Measurements from ENCODE around the gene PHACTR4.
"Not testable (repeated sequence)": the region's sequence is repeated elsewhere in the genome, so short reads cannot be mapped to it uniquely, and the experiment has no call there.

The PHACTR4 gene

GRCh38 chr1:28358716-28359115, 10.8 kb upstream of the PHACTR4 start:
- Histone ChIP-seq H3K18ac (ENCODE audit: low read length) (no peak overlapping the region), H2BK120ac (ENCODE audit: low read depth, low read length) (no peak overlapping the region), H3K4me1 (ENCODE audit: control insufficient read depth, low read depth, low read length) (no peaks in the 10 kb centered on the region), H3K4me3 (ENCODE audit: low read length) (no peak overlapping the region), H3K27me3 (ENCODE audit: insufficient read depth, low read length, poor library complexity) (no peaks in the 10 kb centered on the region), H3K56ac (ENCODE audit: low read length) (no peak overlapping the region), H2BK5ac (ENCODE audit: low read length) (no peak overlapping the region), H3K9ac (ENCODE audit: low read length) (no peak overlapping the region), H3K4ac (ENCODE audit: low read depth, low read length) (no peak overlapping the region), H4K8ac (ENCODE audit: low read depth, low read length) (no peak overlapping the region), H2BK15ac (replicated peaks; ENCODE audit: low read depth) (no peak overlapping the region), H3K27ac (ENCODE audit: low read depth, low read length) (no peak overlapping the region), H2AK5ac (ENCODE audit: low read length) (no peak overlapping the region), H3K79me2 (ENCODE audit: control insufficient read depth, insufficient read depth, low read length) (no peaks in the 10 kb centered on the region), H3K79me1 (ENCODE audit: low read length) (no peaks in the 10 kb centered on the region), H4K5ac (ENCODE audit: low read length) (no peak overlapping the region), H3K4me2 (ENCODE audit: low read length) (no peak overlapping the region), H3K36me3 (ENCODE audit: control insufficient read depth, insufficient read depth, low read length) (no peaks in the 10 kb centered on the region), H3K23ac (ENCODE audit: low read length) (no peak overlapping the region)
- no CpG with 5 or more reads among the region's 3 CpGs for WGBS (ENCODE audit: extremely low coverage, insufficient coverage, low lambda C conversion rate)
- no peak for DNase-seq

GRCh38 chr1:28359592-28360239, 9.8 kb upstream of the PHACTR4 start:
- H4K5ac ChIP-seq (ENCODE audit: low read length) = no peak overlapping the region
- H3K9ac ChIP-seq (ENCODE audit: low read length) = no peak overlapping the region
- no peak overlapping the region for H2AK5ac ChIP-seq (ENCODE audit: low read length)
- H3K4me2 ChIP-seq (ENCODE audit: low read length) = no peak overlapping the region
- no peak overlapping the region for H3K18ac ChIP-seq (ENCODE audit: low read length)
- no peak overlapping the region for H2BK15ac ChIP-seq (replicated peaks; ENCODE audit: low read depth)
- no peaks in the 10 kb centered on the region for H3K27me3 ChIP-seq (ENCODE audit: insufficient read depth, low read length, poor library complexity)
- no peaks in the 10 kb centered on the region for H3K4me1 ChIP-seq (ENCODE audit: control insufficient read depth, low read depth, low read length)
- H3K36me3 ChIP-seq (ENCODE audit: control insufficient read depth, insufficient read depth, low read length) = no peaks in the 10 kb centered on the region
- no peaks in the 10 kb centered on the region for H3K79me2 ChIP-seq (ENCODE audit: control insufficient read depth, insufficient read depth, low read length)
- no peak overlapping the region for H3K56ac ChIP-seq (ENCODE audit: low read length)
- H3K23ac ChIP-seq (ENCODE audit: low read length) = no peak overlapping the region
- no peak overlapping the region for H3K27ac ChIP-seq (ENCODE audit: low read depth, low read length)
- no peak overlapping the region for H2BK120ac ChIP-seq (ENCODE audit: low read depth, low read length)
- H3K4me3 ChIP-seq (ENCODE audit: low read length) = no peak overlapping the region
- H2BK5ac ChIP-seq (ENCODE audit: low read length) = no peak overlapping the region
- DNase-seq = peak; percentile 59
- no peaks in the 10 kb centered on the region for H3K79me1 ChIP-seq (ENCODE audit: low read length)
- no CpG with 5 or more reads among the region's 7 CpGs for WGBS (ENCODE audit: extremely low coverage, insufficient coverage, low lambda C conversion rate)
- no peak overlapping the region for H3K4ac ChIP-seq (ENCODE audit: low read depth, low read length)
- no peak overlapping the region for H4K8ac ChIP-seq (ENCODE audit: low read depth, low read length)

DNA sequence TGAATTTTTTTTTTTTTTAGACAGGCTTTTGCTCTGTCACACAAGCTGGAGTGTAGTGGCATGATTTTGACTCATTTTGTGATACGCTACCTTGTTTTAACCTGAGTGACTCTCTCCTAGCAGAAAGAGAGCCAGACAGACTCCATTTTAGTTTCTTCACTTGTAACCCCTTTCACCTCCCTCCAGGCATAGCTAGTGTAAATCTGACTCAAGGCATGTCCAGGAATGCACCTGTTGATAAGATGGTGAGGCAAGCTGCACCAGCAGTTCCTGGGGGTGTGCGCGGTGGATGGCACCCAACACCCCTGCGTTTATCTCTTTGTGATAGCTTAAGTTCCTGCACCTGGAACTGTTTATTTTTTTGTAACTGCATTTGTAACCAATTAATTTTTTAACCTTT, 4.7 kb upstream of the PHACTR4 start:
- Histone ChIP-seq H3K36me3 (ENCODE audit: control insufficient read depth, insufficient read depth, low read length) (no peaks in the 10 kb centered on the region), H3K56ac (ENCODE audit: low read length) (no peak overlapping the region), H3K27ac (ENCODE audit: low read depth, low read length) (no peak overlapping the region), H3K79me2 (ENCODE audit: control insufficient read depth, insufficient read depth, low read length) (no peaks in the 10 kb centered on the region), H2BK120ac (ENCODE audit: low read depth, low read length) (no peak overlapping the region), H2BK15ac (replicated peaks; ENCODE audit: low read depth) (no peak overlapping the region), H3K79me1 (ENCODE audit: low read length) (no peaks in the 10 kb centered on the region), H3K9ac (ENCODE audit: low read length) (no peak overlapping the region), H3K4me1 (ENCODE audit: control insufficient read depth, low read depth, low read length) (no peaks in the 10 kb centered on the region), H3K23ac (ENCODE audit: low read length) (no peak overlapping the region), H3K4me3 (ENCODE audit: low read length) (no peak overlapping the region), H3K4ac (ENCODE audit: low read depth, low read length) (no peak overlapping the region), H3K4me2 (ENCODE audit: low read length) (no peak overlapping the region), H4K8ac (ENCODE audit: low read depth, low read length) (no peak overlapping the region), H3K27me3 (ENCODE audit: insufficient read depth, low read length, poor library complexity) (no peaks in the 10 kb centered on the region), H3K18ac (ENCODE audit: low read length) (no peak overlapping the region), H2BK5ac (ENCODE audit: low read length) (no peak overlapping the region), H2AK5ac (ENCODE audit: low read length) (no peak overlapping the region), H4K5ac (ENCODE audit: low read length) (no peak overlapping the region)
- WGBS (ENCODE audit: extremely low coverage, insufficient coverage, low lambda C conversion rate) = no CpG with 5 or more reads among the region's 4 CpGs
- no peak for DNase-seq

DNA sequence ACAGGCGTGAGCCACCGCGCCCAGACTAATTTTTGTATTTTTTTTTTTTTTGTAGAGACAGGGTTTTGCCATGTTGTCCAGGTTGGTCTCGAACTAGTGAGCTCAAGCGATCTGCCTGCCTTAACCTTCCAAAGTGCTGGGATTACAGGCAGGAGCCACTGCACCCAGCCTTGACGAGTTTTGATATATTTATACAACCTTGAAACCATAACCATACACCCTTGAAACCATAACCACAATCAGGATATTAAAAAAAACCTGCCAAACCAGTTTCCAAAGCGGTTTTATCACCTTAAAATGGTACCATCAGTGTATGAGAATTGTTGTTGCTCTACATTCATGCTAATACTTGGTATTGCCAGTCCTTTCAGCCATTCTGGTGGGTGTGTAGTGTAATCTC, 3.7 kb upstream of the PHACTR4 start:
- H3K4me3 ChIP-seq (ENCODE audit: low read length) = no peak overlapping the region
- DNase-seq = no peak
- no peak overlapping the region for H4K8ac ChIP-seq (ENCODE audit: low read depth, low read length)
- H3K4me1 ChIP-seq (ENCODE audit: control insufficient read depth, low read depth, low read length) = peaks cover 1% of the 10 kb centered on the region
- no peaks in the 10 kb centered on the region for H3K36me3 ChIP-seq (ENCODE audit: control insufficient read depth, insufficient read depth, low read length)
- H3K56ac ChIP-seq (ENCODE audit: low read length) = no peak overlapping the region
- no peak overlapping the region for H3K9ac ChIP-seq (ENCODE audit: low read length)
- H3K23ac ChIP-seq (ENCODE audit: low read length) = no peak overlapping the region
- WGBS (ENCODE audit: extremely low coverage, insufficient coverage, low lambda C conversion rate) = no CpG with 5 or more reads among the region's 7 CpGs
- H3K27ac ChIP-seq (ENCODE audit: low read depth, low read length) = no peak overlapping the region
- no peak overlapping the region for H2AK5ac ChIP-seq (ENCODE audit: low read length)
- H3K79me2 ChIP-seq (ENCODE audit: control insufficient read depth, insufficient read depth, low read length) = peaks cover 6% of the 10 kb centered on the region
- no peak overlapping the region for H3K4ac ChIP-seq (ENCODE audit: low read depth, low read length)
- H3K27me3 ChIP-seq (ENCODE audit: insufficient read depth, low read length, poor library complexity) = no peaks in the 10 kb centered on the region
- no peak overlapping the region for H3K4me2 ChIP-seq (ENCODE audit: low read length)
- peaks cover 1% of the 10 kb centered on the region for H3K79me1 ChIP-seq (ENCODE audit: low read length)
- no peak overlapping the region for H3K18ac ChIP-seq (ENCODE audit: low read length)
- H2BK120ac ChIP-seq (ENCODE audit: low read depth, low read length) = no peak overlapping the region
- no peak overlapping the region for H4K5ac ChIP-seq (ENCODE audit: low read length)
- no peak overlapping the region for H2BK15ac ChIP-seq (replicated peaks; ENCODE audit: low read depth)
- no peak overlapping the region for H2BK5ac ChIP-seq (ENCODE audit: low read length)

DNA sequence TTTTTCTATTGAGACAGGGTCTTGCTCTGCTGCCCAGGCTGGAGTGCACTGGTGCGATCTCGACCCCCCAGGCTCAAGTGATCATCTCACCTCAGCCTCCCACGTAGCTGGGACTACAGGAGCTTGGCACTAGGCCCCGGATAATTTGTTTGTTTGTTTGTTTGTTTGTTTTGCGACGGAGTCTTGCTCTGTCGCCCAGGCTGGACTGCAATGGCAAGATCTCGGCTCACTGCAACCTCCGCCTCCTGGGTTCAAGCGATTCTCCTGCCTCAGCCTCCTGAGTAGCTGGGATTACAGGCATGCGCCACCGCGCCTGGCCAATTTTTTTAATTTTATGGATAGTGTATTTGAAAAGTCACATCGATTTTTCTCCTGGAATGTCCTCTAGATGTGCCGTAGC, 932 bp upstream of the PHACTR4 start:
- not testable (repeated sequence) for H3K4me2 ChIP-seq (ENCODE audit: low read length); H2AK5ac ChIP-seq (ENCODE audit: low read length); H2BK15ac ChIP-seq (replicated peaks; ENCODE audit: low read depth); H2BK5ac ChIP-seq (ENCODE audit: low read length); H3K23ac ChIP-seq (ENCODE audit: low read length); DNase-seq; H4K8ac ChIP-seq (ENCODE audit: low read depth, low read length); H3K4ac ChIP-seq (ENCODE audit: low read depth, low read length); H3K18ac ChIP-seq (ENCODE audit: low read length); H3K27ac ChIP-seq (ENCODE audit: low read depth, low read length); H4K5ac ChIP-seq (ENCODE audit: low read length); H3K9ac ChIP-seq (ENCODE audit: low read length); H3K56ac ChIP-seq (ENCODE audit: low read length); H3K27me3 ChIP-seq (ENCODE audit: insufficient read depth, low read length, poor library complexity); H3K4me1 ChIP-seq (ENCODE audit: control insufficient read depth, low read depth, low read length); H3K4me3 ChIP-seq (ENCODE audit: low read length); H3K79me1 ChIP-seq (ENCODE audit: low read length); H3K36me3 ChIP-seq (ENCODE audit: control insufficient read depth, insufficient read depth, low read length); H2BK120ac ChIP-seq (ENCODE audit: low read depth, low read length)
- WGBS (ENCODE audit: extremely low coverage, insufficient coverage, low lambda C conversion rate) = no CpG with 5 or more reads among the region's 15 CpGs
- H3K79me2 ChIP-seq (ENCODE audit: control insufficient read depth, insufficient read depth, low read length) = peaks cover 20% of the 10 kb centered on the region
